GM18499 (cell line): ENCODE measurements around the gene KCNN3.

Experiments
- ATAC-seq: cut with Tn5 transposase; IDR thresholded peaks from one replicate; pipeline ENCODE4 v1.9.1; 2021; ENCODE audit warnings: moderate number of reproducible peaks; ENCODE audit not compliant: insufficient read depth, unreplicated experiment

KCNN3 gene

GRCh38 chr1:154801234-154802011, 68.7 kb downstream of the KCNN3 start:
- no peak for ATAC-seq

- no peak for ATAC-seq
Observed at GRCh38 chr1:154799188-154799587, 70.9 kb downstream of the KCNN3 start.

GRCh38 chr1:154798645-154799044, 71.4 kb downstream of the KCNN3 start:
- ATAC-seq = no peak

DNA sequence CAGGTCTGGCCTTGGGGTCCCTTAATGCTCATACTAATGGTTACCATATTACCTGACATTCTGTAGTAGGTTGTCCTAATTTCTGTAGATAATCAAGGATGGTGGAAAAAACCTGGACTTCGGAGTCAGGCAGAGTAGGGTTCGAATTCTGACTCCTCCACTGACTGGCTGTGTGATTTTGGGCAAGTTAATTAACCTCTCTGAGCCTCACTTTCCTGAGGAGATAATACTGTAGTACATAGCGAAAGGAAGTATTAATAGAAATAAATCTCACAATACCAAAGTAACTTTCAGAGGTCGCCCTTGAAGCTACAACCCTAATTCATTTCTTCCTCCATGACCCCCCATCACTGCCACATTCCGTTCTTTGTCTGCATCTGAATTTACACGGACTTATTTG, 72.9 kb downstream of the KCNN3 start:
- no peak for ATAC-seq

- no peak for ATAC-seq
Observed at GRCh38 chr1:154796303-154796892, 73.7 kb downstream of the KCNN3 start.

- ATAC-seq = no peak
Observed at GRCh38 chr1:154794608-154795007, 75.5 kb downstream of the KCNN3 start.

DNA sequence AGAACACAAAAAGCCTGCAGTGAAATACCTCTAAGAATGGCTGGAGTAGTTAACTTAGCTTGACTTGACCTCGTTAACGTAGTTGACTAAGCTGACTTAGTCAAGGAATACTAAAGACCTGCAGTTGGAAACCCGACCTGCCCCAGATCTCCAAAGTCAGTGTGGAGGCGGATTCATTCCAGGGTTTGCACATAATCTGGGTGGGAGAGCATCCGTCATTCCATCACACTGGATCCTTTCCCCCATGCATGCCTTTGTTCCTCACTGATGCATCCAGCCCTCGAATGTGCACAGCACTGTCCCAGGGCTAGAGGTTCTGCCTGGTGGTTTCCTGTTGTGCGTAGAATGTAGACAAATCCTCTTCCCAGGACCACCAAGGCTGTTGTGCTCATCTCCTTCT, 76.4 kb downstream of the KCNN3 start:
- ATAC-seq = no peak

DNA sequence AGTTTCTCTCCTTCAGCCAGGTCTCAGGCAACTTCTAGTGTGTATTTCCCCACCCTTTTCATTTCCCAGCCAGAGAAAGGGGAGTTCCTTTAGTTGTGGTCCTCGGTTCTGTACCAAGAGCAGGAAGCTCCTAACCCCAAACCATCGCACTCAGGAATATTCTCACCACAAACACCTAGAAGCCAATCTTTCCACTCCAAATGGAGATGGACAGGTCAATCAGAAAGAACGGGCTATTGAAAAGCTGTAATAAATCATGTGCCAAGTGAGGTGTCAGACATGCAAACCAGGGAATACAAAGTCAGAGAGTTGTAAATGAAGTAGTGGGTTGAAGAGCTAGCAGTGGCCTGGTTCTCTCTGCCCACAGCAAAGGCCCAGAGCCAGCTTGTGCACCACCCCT, 77.2 kb downstream of the KCNN3 start:
- ATAC-seq = no peak

DNA sequence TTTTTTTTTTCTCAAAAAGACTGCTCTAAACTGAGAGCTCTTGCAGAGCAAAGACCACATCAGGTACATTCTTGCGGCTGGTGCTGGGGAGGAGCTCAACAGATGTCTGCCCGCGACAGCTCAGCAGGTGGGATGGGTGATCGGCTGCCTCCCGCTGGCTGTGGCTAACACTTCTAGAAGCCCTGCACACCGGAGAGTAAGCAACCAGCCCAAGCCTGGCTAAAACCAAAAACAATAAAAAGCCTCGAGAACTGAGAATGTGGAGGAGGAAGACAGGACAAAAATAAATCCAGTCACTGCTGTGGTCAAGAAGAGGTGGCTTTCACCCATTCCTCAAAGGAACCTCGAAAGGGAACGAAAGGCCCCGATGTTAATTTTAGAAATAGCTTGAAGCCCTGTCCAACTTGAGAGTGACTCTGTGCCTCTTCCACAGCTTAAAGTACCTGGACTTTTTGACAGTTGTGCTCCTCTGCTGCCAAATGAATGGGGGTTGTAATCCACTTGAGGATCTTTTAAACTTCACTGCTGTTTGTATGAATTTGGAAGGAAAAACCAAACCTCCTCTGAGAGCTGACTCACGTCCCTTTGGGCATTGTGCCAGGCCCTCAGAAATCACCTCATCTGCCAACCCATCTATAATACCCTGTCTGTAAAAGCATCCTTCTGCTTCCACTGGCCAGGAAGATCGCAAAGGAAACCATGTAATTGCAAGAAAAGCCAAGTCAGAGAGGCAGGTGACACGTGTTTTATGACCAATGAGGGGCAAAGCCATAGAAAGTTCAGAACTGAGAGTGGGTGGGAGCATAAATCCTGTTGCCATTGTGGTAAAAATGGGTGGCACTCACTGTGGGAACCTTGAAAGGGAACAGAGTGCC, 78.6 kb downstream of the KCNN3 start:
- ATAC-seq = peak; percentile 67

GRCh38 chr1:154788886-154789285, 81.2 kb downstream of the KCNN3 start:
- ATAC-seq = no peak

DNA sequence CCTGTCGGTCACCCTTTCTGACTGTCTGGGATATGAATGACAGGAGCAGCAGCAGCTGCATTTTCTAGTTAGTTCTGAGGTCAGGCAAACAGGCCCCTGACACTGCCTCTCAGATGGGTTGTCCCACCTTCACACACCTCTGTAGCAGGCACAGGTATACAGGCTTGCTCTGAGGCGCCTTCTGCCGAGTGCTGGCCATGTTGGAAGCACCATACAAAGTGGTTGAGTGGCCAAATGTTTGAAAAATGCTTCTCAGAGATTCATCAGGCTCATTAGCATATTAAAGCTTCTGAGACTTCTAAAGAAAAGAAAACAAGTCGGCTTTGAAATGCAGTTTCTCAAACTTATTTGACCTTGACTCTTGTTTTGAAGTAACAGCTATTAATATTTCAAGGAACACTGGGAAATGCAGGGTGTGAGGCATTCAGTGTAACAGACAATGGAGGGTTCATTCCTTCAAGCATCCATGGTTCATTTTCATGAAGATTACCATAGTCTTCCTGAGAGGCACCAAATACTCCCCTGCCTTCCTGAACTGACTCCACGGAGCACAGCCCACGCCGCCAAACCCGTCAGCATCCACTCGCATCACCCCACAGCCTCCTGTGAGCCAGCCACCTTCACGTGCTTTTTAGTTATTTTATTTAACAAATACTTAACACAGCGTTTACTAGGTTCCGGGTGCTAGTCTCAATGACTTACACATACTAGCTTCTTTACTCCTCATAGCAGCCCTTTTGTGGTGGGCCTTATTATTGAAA, 81.8 kb downstream of the KCNN3 start:
- no peak for ATAC-seq

GRCh38 chr1:154786804-154787570, 83.1 kb downstream of the KCNN3 start:
- no peak for ATAC-seq

- ATAC-seq = peak; percentile 70
Observed at GRCh38 chr1:154784924-154785531, 85.1 kb downstream of the KCNN3 start.

- ATAC-seq = no peak
Observed at GRCh38 chr1:154784416-154784815, 85.7 kb downstream of the KCNN3 start.

DNA sequence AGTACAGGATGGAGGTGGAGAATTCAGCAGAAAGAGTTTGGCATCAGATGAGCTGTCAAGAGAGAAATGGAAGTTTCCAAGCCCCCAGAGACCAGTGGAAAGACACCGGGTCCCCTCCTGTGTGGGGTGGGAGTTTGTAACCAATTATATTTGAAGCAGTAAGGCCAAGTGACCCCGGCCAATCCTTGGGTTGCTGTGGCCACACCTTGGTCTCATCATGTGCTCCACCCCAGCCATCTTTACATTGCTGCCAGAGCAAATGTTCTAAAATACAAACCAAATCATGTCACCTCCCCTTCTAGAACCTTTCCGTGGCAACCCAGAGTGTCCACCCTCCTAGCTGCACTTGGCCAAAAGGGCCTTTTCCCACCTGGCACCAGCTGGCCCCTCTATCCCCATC, 86.1 kb downstream of the KCNN3 start:
- no peak for ATAC-seq

- ATAC-seq = no peak
Observed at GRCh38 chr1:154780541-154780940, 89.5 kb downstream of the KCNN3 start.

DNA sequence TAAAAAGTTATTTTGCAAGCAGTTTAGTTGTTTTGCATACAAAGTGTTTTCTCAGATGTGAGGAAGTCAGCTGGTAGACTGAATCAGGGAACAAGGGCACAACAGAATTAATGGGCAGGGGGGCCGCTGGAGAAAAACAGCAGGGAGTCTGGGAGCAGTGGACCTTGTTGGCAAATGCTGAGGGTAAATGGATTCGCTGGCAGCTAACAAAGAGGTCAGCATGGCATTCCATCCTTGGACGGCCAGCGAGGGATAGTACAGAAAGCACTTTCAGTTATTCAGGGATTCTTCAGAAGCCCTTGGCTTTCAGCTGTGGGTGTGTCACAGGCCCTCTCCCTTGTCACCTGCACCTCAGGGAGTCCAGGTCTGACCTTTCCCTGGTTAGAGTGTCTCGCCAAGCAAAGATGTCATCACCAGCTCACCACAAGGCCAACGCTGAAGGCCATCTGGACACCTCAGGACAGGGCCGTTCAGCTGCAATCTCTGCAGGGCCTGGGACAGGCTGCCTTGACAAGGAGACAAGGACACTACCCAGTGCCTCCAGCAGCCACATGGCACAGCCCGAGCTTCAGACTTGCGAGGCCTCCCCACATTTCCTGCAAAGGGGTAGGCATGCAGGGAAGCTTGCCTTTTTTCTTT, 90.4 kb downstream of the KCNN3 start:
- ATAC-seq = no peak

- no peak for ATAC-seq
Observed at GRCh38 chr1:154778944-154779343, 91.1 kb downstream of the KCNN3 start.

DNA sequence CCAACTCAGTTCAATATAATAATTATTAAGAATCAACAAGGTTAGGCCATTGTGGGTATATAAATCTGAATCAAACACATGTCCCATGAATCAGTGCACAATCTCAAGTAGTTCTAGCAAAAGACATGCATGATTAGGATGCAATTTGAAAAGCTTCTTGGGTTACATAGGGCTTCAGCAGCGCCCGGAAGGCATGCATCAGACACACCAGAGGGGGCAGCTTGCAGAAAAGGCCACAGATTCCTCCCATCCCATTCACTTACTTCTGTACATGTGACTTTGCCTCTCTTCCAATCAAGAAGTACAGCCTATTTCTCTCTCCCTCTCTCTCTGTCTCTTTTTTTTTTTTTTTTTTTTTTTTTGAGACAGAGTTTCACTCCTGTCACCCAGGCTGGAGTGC, 91.8 kb downstream of the KCNN3 start:
- ATAC-seq = no peak
